Heart left ventricle (tissue), 16 donors: ENCODE measurements around the gene MRTFA. TPM values are rescaled to one million over a fixed set of nuclear protein-coding genes. Genes with fewer than 3 reads are reported as not detected.

Experiments
- ATAC-seq, 4 donors: fragments of 200-7000 bp; cut with Tn5 transposase; one replicate each; pipeline ENCODE4 v1.9.1; 2020 to 2022; ENCODE audit warnings: moderate library complexity in 4 of 4, mild to moderate bottlenecking in 3 of 4, moderate number of reproducible peaks in 1 of 4
- DNase-seq, 5 donors: peaks; one replicate each; pipeline ENCODE4 v3.0.0-alpha.2; 2020
- H3K27ac ChIP-seq, 12 donors: fragments of 200-600 bp; sonication (generic) in 4 of 12; one replicate each; pipeline versions ENCODE4 v1.5.0 to v1.8.0; 2016 to 2022; ENCODE audit warnings: mild to moderate bottlenecking in 2 of 12
- H3K27me3 ChIP-seq, 9 donors: fragments of 200-600 bp; sonication (generic) in 2 of 9; one replicate each; pipeline versions ENCODE4 v1.5.1 to v1.8.0; 2016 to 2022; ENCODE audit warnings: mild to moderate bottlenecking in 3 of 9
- H3K36me3 ChIP-seq, 9 donors: fragments of 200-600 bp; sonication (generic) in 2 of 9; one replicate each; pipeline versions ENCODE4 v1.5.0 to v1.8.0; 2018 to 2022; ENCODE audit warnings: mild to moderate bottlenecking in 2 of 9
- H3K4me1 ChIP-seq, 12 donors: fragments of 200-600 bp; sonication (generic) in 4 of 12; one replicate each; pipeline versions ENCODE4 v1.5.0 to v1.8.0; 2016 to 2022; ENCODE audit warnings: mild to moderate bottlenecking in 3 of 12
- H3K4me3 ChIP-seq, 12 donors: fragments of 200-600 bp; sonication (generic) in 4 of 12; one replicate each; pipeline versions ENCODE4 v1.5.0 to v1.8.0; 2017 to 2022; ENCODE audit warnings: mild to moderate bottlenecking in 9 of 12, moderate library complexity in 4 of 12
- H3K9me3 ChIP-seq, 12 donors: fragments of 200-600 bp; sonication (generic) in 4 of 12; one replicate each; pipeline versions ENCODE4 v1.5.0 to v1.8.0; 2016 to 2022; ENCODE audit warnings: mild to moderate bottlenecking in 1 of 12
- POLR2A ChIP-seq, 2 donors: fragments of 450-650 bp; IDR thresholded peaks; one replicate each; pipeline ENCODE4 v1.6.1; 2017; ENCODE audit warnings: antibody characterized with exemption in 2 of 2, mild to moderate bottlenecking in 2 of 2, moderate library complexity in 2 of 2
- WGBS, 4 donors: extraction: QIAGEN DNeasy Blood & Tissue Kit in 2 of 4; methylation state at CpG; one replicate each; pipeline versions ENCODE4 v1.1.5 to v1.1.7; 2013 to 2018; 5-methylcytosine and 5-hydroxymethylcytosine counted together
- intact Hi-C, 10 donors: fragments of 100-400 bp; cut with DNase I; formaldehyde crosslinking; loops; one replicate each; pipeline versions ENCODE4 v1.11.1 to v1.14.2; 2022
- polyA plus RNA-seq, 2 donors: library from polyadenylated mRNA; stranded (reverse); fragments of 200-250 nt; gene quantifications; one replicate each; pipeline ENCODE4 v1.2.3, GENCODE V29; 2013
- total RNA-seq, 9 donors: library from RNA; depleted of rRNA in 2 of 9; stranded (reverse); fragments of >200 nt in 2 of 9; fragmentation: NEBNext Ultra II Directional in 3 of 9; extraction: Animal tissue kit (Norgen Biotek cat#: 25700) in 3 of 9; gene quantifications; one replicate each; pipeline versions ENCODE4 v1.1.0 to v1.2.4, GENCODE V29; 2016 to 2023
- TF ChIP-seq, protein P1 (sequence below), 12 donors: fragments of 200-600 bp; sonication (generic) in 4 of 12; IDR thresholded peaks; one replicate each; pipeline versions ENCODE4 v1.5.0 to v1.8.0; 2018 to 2022; ENCODE audit warnings: antibody characterized with exemption in 12 of 12, mild to moderate bottlenecking in 5 of 12
- donor health status: ischemic (EF 13 %, LVEDD 7.1; RV severe dilation, severe dysfunction).
- donor health status: healthy with polysubstance abuse.
- donor health status: DM: no; HTN: yes; CAD: no.
- donor health status: DM: no; HTN: no; CAD: no.
- donor health status: ischemic (EF 25% LVEDD 6.9; RV normal size, moderate dysfunction).
- donor health status: ischemic (EF 25% LVEDD 5.7; RV mildly dilated, moderate dysfunction).
- donor health status: healthy.
- donor health status: DM: yes; HTN: yes; CAD: no.
- donor health status: ischemic (EF 35%, LVEDD 5.7; RV mildly dilated, moderate dysfunction).
- donor health status: nonischemic (EF 11% LVEDD 7.7; RV severe dilation, severe dysfunction).
- donor health status: DM: yes; HTN: yes; CAD: no.
- donor health status: PGD.
- donor health status: ischemic (EF 29% LVEDD 5.4; RV normal size, mild dysfunction).
- donor health status: nonischemic (EF 23%, LVEDD 6.1; RV moderate dilation, normal function).

The MRTFA gene
- total and polyA plus RNA-seq, 11 donors, result 14.0 to 52.6 (median 26.9) TPM

- peak; percentile 57 to 75 (median 74) for DNase-seq
- 4 to 16% (median 9%) methylated on average over 8 to 11 of the region's 11 CpGs for WGBS, 4 donors
- Histone ChIP-seq H3K4me1 (peaks cover 0 to 44% (median 32%) of the 10 kb centered on the region in 12 donors), H3K36me3 (no peaks in the 10 kb centered on the region), H3K27me3 (no peaks in the 10 kb centered on the region), H3K4me3 (no peak overlapping the region), H3K27ac (peak overlapping the region in 11 of 12 donors; percentile 64 to 98 (median 76)), H3K9me3 (no peaks in the 10 kb centered on the region)
- intact Hi-C loops, result no loop called here
- peak; percentile 35 to 51 (median 39) for ATAC-seq
- no peak for TF ChIP-seq POLR2A (IDR thresholded peaks at IDR 0.05)
- TF ChIP-seq, protein P1, sequence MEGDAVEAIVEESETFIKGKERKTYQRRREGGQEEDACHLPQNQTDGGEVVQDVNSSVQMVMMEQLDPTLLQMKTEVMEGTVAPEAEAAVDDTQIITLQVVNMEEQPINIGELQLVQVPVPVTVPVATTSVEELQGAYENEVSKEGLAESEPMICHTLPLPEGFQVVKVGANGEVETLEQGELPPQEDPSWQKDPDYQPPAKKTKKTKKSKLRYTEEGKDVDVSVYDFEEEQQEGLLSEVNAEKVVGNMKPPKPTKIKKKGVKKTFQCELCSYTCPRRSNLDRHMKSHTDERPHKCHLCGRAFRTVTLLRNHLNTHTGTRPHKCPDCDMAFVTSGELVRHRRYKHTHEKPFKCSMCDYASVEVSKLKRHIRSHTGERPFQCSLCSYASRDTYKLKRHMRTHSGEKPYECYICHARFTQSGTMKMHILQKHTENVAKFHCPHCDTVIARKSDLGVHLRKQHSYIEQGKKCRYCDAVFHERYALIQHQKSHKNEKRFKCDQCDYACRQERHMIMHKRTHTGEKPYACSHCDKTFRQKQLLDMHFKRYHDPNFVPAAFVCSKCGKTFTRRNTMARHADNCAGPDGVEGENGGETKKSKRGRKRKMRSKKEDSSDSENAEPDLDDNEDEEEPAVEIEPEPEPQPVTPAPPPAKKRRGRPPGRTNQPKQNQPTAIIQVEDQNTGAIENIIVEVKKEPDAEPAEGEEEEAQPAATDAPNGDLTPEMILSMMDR (IDR thresholded peaks at IDR 0.05), result peak in 9 of 12 donors; percentile 8 to 51 (median 26)
These were observed 18.1 kb upstream of the MRTFA start for GRCh38 chr22:40654522-40655167.

DNA sequence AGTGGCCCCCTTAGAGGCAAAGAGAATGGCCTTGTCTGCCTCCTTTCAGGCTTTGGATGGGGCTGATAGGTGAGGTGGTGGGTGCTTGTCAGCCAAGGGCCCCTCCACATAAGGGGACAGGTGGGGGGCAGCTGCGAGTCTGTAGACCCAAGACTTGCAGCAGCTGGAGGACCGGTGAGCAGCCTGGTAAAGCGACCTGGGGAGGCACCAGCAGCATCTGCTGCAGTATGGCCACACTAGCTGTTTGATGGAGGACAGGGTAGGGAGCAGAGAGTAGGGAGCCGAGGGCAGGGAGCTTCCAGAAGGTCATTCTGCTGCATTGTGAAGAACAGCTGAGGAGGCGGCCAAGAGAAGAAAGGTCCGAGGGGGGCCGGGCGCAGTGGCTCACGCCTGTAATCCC, 16.8 kb upstream of the MRTFA start:
- intact Hi-C loops, result no loop called here
- peak overlapping the region in 11 of 12 donors; percentile 24 to 99 (median 97) for H3K27ac ChIP-seq

GRCh38 chr22:40651563-40652501, 15.3 kb upstream of the MRTFA start:
- ATAC-seq (peak; percentile 96 to 97 (median 96)), DNase-seq (peak; percentile 94 to 98 (median 96))
- intact Hi-C loops, result no loop called here
- TF ChIP-seq POLR2A (IDR thresholded peaks at IDR 0.05), result peak; percentile 25 to 87
- TF ChIP-seq, protein P1 (IDR thresholded peaks at IDR 0.05), result peak in 1 of 12 donors; percentile 19
- H3K27me3 ChIP-seq, result no peaks in the 10 kb centered on the region
- no peaks in the 10 kb centered on the region for H3K36me3 ChIP-seq
- H3K9me3 ChIP-seq, result no peaks in the 10 kb centered on the region
- H3K4me1 ChIP-seq, result peaks cover 0 to 44% (median 32%) of the 10 kb centered on the region in 12 donors
- WGBS, 4 donors, result 13 to 41% (median 33%) methylated on average over 22 to 33 of the region's 33 CpGs
- peak overlapping the region in 11 of 12 donors; percentile 44 to 82 (median 69) for H3K4me3 ChIP-seq
- peak overlapping the region; percentile 94 to 100 (median 98) for H3K27ac ChIP-seq

More for the DNA sequence above, 16.8 kb upstream of the MRTFA start:
- Histone ChIP-seq H3K36me3 (no peaks in the 10 kb centered on the region), H3K4me3 (no peak overlapping the region), H3K9me3 (no peaks in the 10 kb centered on the region), H3K4me1 (peaks cover 0 to 44% (median 32%) of the 10 kb centered on the region in 12 donors), H3K27me3 (no peaks in the 10 kb centered on the region)
- ATAC-seq (no peak), DNase-seq (no peak)
- no peak for TF ChIP-seq POLR2A (IDR thresholded peaks at IDR 0.05)
- TF ChIP-seq, protein P1 (IDR thresholded peaks at IDR 0.05), result no peak
- WGBS, 4 donors, result 94 to 96% (median 95%) methylated on average over 9 of the region's 9 CpGs

DNA sequence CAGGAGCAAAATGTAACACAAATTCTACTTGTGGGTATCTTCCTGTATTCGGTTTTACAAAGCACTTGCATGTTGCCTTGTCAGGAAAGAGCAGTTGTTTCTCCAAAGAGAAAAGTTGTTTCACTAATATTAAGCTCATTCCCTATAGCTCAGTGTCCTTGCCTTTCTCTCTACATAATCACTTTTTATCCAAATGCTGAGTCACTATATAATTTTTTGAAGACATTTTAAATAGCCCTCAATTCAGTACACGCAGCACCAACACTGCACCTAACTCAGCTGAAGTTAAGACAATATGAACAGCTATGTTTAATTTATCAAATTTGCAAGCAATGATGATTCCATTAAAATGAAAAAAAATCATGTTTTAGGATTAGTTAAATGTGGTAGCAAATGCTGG, 14.5 kb upstream of the MRTFA start:
- WGBS, 4 donors, result 67 to 73% (median 69%) methylated on average over 2 of the region's 2 CpGs
- no peaks in the 10 kb centered on the region for H3K27me3 ChIP-seq
- H3K9me3 ChIP-seq, result no peaks in the 10 kb centered on the region
- intact Hi-C loops, result no loop called here
- peak overlapping the region in 10 of 12 donors; percentile 44 to 82 (median 69) for H3K4me3 ChIP-seq
- H3K4me1 ChIP-seq, result peaks cover 0 to 49% (median 33%) of the 10 kb centered on the region in 12 donors
- no peak for ATAC-seq
- peak overlapping the region; percentile 94 to 100 (median 98) for H3K27ac ChIP-seq
- no peak for TF ChIP-seq POLR2A (IDR thresholded peaks at IDR 0.05)
- TF ChIP-seq, protein P1 (IDR thresholded peaks at IDR 0.05), result no peak
- no peak for DNase-seq
- H3K36me3 ChIP-seq, result no peaks in the 10 kb centered on the region
